ENCODE data around the gene ADGRF1. TPM values are rescaled to one million over a fixed set of nuclear protein-coding genes. Genes with fewer than 3 reads are reported as not detected.

The ADGRF1 gene
- total and polyA plus RNA-seq, 10 donors = 0.13 to 1.6 (median 0.32) TPM; not detected in 5

DNA sequence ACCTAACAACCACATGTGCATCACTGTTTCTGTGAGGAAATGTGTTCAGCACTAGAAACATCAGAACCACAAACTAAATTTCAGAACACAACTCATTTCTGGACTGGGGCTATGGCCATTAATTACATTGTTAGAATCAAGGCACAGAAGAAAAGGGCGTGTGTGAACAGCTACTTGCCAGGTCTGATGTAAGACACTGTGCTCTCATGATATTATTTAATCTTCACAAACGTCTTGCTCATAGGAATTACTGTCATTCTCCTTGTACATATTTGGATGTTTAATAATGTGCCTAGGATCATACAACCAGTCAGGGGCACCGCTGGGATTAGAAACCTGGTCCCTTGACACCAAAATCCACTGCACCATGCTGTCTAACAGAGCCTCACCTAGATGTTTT is 14.8 kb downstream of the ADGRF1 start:
- no peaks in the 10 kb centered on the region for H3K4me1 ChIP-seq
- intact Hi-C loops (cut with DNase I; ENCODE audit: low total_unique reads) = no loop called here
- no peaks in the 10 kb centered on the region for H3K9me3 ChIP-seq
- no peak overlapping the region for H3K4me3 ChIP-seq
- WGBS, 5 donors = 63 to 87% (median 83%) methylated on average over 3 of the region's 3 CpGs
- no peaks in the 10 kb centered on the region for H3K27me3 ChIP-seq (replicated peaks in 1 of 7)
- no peaks in the 10 kb centered on the region for H3K36me3 ChIP-seq
- no peak overlapping the region for H3K27ac ChIP-seq
- no peak for TF ChIP-seq POLR2A (IDR thresholded peaks at IDR 0.05)
- TF ChIP-seq CTCF (IDR thresholded peaks at IDR 0.05 in 8 of 11, conservative IDR thresholded peaks at IDR 0.05 in 3 of 11) = no peak
- no peak for TF ChIP-seq POLR2AphosphoS5 (IDR thresholded peaks at IDR 0.05)
- DNase-seq = no peak

DNA sequence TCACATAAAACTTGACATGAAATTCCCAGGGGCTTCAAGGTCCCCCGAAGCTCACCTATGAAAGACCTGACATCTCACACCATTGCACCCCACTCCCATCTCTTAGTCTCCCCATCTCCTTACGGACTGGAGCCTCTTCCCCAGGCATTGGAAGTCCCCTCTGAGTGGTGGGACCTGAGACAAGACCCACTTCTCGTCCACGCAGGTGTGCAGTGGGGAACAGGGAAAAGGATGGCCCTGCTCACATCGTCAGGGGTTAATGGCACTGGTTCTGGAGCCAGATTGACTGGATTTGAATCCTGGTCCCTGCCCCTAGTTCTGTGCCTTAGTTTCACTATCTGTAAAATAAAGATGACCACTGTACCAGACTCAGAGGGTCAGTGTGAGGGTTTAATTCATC is 15.5 kb downstream of the ADGRF1 start:
- 81 to 96% (median 88%) methylated on average over 5 of the region's 5 CpGs for WGBS, 5 donors
- Histone ChIP-seq H3K4me3 (no peak overlapping the region), H3K4me1 (no peaks in the 10 kb centered on the region), H3K27ac (no peak overlapping the region), H3K9me3 (no peaks in the 10 kb centered on the region), H3K36me3 (no peaks in the 10 kb centered on the region), H3K27me3 (replicated peaks in 1 of 7) (no peaks in the 10 kb centered on the region)
- no peak for DNase-seq
- intact Hi-C loops (cut with DNase I; ENCODE audit: low total_unique reads) = no loop called here
- TF ChIP-seq CTCF (IDR thresholded peaks at IDR 0.05 in 8 of 11, conservative IDR thresholded peaks at IDR 0.05 in 3 of 11) (no peak), POLR2AphosphoS5 (IDR thresholded peaks at IDR 0.05) (no peak), POLR2A (IDR thresholded peaks at IDR 0.05) (no peak)

GRCh38 chr6:47023573-47023972 is 18.6 kb downstream of the ADGRF1 start:
- intact Hi-C loops (cut with DNase I; ENCODE audit: low total_unique reads) = no loop called here
- 7 to 26% (median 22%) methylated on average over 1 of the region's 1 CpG for WGBS, 5 donors

DNA sequence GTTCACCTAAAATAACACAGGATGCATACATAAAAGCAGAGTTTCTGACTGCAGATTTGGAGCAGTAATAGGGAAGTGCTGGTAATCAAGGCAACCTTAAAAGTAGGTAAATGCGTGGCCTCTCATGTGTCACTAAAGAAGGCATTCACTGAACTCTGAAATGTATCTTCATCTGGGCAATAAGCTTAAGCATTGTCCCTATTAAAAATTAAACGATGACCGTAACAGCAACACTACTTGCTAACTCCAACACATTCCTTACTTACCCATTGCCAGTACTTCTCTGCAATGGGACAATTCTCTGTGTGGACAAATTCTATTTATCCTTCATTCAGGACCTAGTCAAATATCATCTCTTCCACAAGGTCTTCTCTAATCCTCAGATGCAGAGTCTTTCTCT is 19.9 kb downstream of the ADGRF1 start:
- WGBS, 5 donors = 90 to 96% (median 93%) methylated on average over 3 of the region's 3 CpGs
- Histone ChIP-seq H3K9me3 (no peaks in the 10 kb centered on the region), H3K27ac (no peak overlapping the region), H3K36me3 (no peaks in the 10 kb centered on the region), H3K4me3 (no peak overlapping the region), H3K4me1 (no peaks in the 10 kb centered on the region), H3K27me3 (replicated peaks in 1 of 7) (no peaks in the 10 kb centered on the region)
- intact Hi-C loops (cut with DNase I; ENCODE audit: low total_unique reads) = no loop called here
- no peak for DNase-seq
- TF ChIP-seq POLR2A (IDR thresholded peaks at IDR 0.05) = no peak
- no peak for TF ChIP-seq CTCF (IDR thresholded peaks at IDR 0.05 in 8 of 11, conservative IDR thresholded peaks at IDR 0.05 in 3 of 11)
- no peak for TF ChIP-seq POLR2AphosphoS5 (IDR thresholded peaks at IDR 0.05)

More at GRCh38 chr6:47023573-47023972, 18.6 kb downstream of the ADGRF1 start:
- Histone ChIP-seq H3K4me3 (no peak overlapping the region), H3K27ac (no peak overlapping the region), H3K4me1 (no peaks in the 10 kb centered on the region), H3K27me3 (replicated peaks in 1 of 7) (no peaks in the 10 kb centered on the region), H3K9me3 (no peaks in the 10 kb centered on the region), H3K36me3 (no peaks in the 10 kb centered on the region)
- TF ChIP-seq POLR2AphosphoS5 (IDR thresholded peaks at IDR 0.05) (no peak), CTCF (IDR thresholded peaks at IDR 0.05 in 8 of 11, conservative IDR thresholded peaks at IDR 0.05 in 3 of 11) (no peak), POLR2A (IDR thresholded peaks at IDR 0.05) (no peak)
- no peak for DNase-seq
